ENCODE measurements around the gene APMAP.

DNA sequence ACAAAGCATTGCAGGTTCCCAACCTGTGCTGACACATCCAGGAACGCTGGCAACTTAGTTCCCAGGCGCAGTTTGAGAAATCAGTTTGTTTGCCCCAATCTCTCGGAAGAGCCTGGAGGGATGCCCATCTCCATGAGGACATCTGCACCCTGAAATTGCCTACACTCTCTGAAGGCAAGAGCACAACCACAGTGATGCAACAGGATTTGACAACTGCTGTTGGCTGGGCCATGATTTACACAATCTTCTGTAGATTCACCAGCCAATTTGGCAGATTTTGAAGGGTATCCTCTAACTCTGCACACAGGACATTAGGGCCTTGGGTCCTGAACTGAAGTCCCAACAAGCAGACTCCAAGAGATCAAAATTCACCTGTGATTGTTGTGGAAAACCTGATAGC is 3.4 kb downstream of the APMAP start:
- TF ChIP-seq, protein P1, sequence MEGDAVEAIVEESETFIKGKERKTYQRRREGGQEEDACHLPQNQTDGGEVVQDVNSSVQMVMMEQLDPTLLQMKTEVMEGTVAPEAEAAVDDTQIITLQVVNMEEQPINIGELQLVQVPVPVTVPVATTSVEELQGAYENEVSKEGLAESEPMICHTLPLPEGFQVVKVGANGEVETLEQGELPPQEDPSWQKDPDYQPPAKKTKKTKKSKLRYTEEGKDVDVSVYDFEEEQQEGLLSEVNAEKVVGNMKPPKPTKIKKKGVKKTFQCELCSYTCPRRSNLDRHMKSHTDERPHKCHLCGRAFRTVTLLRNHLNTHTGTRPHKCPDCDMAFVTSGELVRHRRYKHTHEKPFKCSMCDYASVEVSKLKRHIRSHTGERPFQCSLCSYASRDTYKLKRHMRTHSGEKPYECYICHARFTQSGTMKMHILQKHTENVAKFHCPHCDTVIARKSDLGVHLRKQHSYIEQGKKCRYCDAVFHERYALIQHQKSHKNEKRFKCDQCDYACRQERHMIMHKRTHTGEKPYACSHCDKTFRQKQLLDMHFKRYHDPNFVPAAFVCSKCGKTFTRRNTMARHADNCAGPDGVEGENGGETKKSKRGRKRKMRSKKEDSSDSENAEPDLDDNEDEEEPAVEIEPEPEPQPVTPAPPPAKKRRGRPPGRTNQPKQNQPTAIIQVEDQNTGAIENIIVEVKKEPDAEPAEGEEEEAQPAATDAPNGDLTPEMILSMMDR (IDR thresholded peaks at IDR 0.05) = no peak
- TF ChIP-seq EP300 (IDR thresholded peaks at IDR 0.05) (no peak), POLR2A (IDR thresholded peaks at IDR 0.05) (no peak)

Measured in ovary (tissue), 3 donors.